GM15510 (cell line): Measurements from ENCODE around the gene SRSF10.

Experiments used
- POLR2A ChIP-seq: IDR thresholded peaks from 3 replicates; pipeline ENCODE4 v1.6.1; 2011; ENCODE audit warnings: borderline replicate concordance; ENCODE audit not compliant: insufficient read length; ENCODE audit errors: extremely low read depth

The SRSF10 gene

DNA sequence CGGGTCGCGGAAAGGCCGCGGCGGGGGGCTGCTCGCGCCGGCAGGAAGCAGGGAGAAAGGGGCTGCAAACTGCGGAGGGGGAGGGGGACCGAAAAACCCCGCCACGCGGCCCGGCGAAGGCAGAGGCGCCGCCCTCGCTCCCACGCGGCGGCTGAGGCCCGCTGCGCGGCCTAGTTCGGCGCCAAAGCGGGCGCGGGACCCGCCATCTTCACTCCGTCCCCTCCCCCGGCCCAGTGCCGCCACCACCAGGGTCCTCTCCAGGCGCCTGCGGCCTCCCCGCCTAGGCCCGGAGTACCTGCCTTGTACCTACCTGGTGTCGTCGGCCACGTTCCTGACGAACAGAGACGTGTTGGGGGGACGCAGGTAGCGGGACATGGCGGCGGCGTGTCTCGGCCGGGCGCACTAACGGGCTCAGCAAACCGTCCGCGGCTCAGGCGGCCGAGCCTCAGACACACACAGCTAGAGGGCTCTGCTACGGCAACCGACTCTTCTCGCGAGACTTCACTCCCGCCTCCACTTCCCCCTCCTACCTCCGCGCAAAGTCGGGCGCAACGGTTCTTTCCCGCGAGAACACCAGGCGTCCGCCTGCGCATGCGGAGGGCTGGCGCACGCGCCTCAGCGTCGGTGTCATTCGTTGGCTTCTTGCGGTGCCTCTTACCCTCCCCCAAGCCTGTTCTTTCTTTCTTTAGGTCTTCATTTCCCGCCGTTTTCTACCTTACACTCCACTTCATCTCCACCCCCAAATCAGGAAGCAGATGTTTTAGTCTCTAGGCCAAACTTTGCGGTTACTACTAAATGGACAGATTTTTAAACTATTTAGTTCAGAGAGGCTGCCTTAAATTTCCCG, at the start of gene SRSF10:
SRSF10 (minus strand) TSS at position 447 of the 847 bp plus-strand sequence; CDS start at position 375, 72 bp downstream.
- peak; percentile 99 for TF ChIP-seq POLR2A

- no peak for TF ChIP-seq POLR2A
Measured at GRCh38 chr1:24027838-24028468, 47.8 kb upstream of the SRSF10 start.

GRCh38 chr1:24022581-24023361, 42.6 kb upstream of the SRSF10 start:
- TF ChIP-seq POLR2A = no peak

- TF ChIP-seq POLR2A = no peak
Measured at GRCh38 chr1:24021403-24022266, 41.5 kb upstream of the SRSF10 start.

- TF ChIP-seq POLR2A = no peak
Measured at GRCh38 chr1:24020470-24020869, 40.3 kb upstream of the SRSF10 start.

- no peak for TF ChIP-seq POLR2A
Measured at GRCh38 chr1:24020025-24020424, 39.9 kb upstream of the SRSF10 start.

GRCh38 chr1:24018611-24019580, 38.8 kb upstream of the SRSF10 start:
- no peak for TF ChIP-seq POLR2A

DNA sequence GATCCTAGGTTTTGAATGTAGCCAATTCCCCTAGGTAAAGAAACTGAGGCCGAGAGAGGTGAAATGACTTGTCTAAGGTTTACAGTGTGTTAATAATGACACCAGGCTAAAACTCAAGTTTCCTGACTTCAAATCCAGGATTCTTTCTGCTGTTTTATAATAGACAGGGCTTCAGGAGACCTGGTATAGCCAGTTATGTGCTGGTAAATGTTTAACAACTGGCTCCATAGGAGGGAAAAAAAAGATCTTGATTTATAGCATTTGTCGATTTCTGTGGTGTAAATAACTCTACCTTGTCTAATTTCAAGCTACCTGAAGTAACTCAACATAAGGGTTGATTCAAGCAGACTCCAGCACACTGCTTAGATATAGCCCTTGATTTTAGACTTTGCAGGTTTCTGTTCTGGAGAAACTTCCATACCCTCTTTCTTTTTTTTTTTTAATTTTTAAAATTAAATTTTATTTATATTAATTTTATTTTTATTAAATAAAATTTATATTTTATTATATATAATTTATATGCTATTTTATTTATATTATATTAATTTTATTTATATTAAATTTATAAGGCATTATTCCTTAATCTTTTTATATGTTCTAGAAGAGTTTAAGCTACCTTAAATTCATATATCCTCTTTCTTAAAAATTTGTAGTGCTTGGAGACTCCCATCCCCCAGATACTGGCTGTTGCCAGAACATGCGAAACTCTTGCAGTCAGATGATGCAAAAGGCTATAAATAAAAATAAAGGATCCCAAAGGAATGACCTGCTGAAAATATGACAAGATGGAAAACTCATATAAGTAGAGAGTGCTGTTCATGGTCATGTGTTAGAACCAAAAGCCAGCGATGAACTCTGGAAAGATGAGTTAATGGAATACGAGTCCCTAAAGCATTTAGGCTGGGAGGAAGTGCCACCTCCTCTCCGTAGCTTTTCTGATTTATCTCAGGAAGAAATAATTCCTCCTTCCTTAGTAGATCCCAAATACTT, 35.4 kb upstream of the SRSF10 start:
- TF ChIP-seq POLR2A = no peak

DNA sequence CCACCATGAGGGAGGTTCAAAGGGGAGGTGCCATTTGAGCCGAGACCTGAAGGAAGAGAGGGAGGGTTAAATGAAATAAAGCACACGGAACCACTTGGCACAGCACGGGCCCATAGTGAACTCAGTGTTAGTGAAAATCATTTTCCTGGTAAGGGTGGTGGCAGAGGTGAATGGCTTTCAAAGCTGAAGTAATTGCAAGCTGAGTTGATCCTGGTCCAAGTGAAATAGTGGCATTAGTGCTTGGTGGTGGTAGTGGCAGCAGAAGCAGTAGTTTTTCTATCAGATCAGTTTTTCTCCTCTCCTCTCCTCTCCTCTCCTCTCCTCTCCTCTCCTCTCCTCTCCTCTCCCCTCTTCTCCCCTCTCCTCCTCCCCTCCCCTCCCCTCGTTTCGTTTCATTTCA, 30.5 kb upstream of the SRSF10 start:
- TF ChIP-seq POLR2A = no peak

GRCh38 chr1:24009406-24009805, 29.3 kb upstream of the SRSF10 start:
- TF ChIP-seq POLR2A = no peak

DNA sequence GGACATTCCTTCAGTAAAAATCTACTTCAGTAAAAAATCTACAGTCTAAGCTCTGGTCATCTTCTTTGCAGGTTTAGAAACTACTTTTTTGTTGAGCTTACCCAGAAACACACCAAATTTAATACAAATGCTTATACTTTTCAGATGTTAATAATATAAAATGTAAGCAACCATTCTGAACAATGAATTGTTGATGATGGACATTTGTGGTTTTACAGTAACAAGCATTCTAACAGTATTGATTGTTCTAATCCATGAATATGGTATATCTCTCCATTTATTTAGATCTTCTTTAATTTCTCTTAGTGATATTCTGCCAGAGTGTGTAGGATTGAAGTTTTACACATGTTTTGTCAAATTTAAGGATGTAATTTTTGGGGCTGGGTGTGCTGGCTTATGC, 27.0 kb upstream of the SRSF10 start:
- no peak for TF ChIP-seq POLR2A

GRCh38 chr1:24005163-24005562, 25.0 kb upstream of the SRSF10 start:
- TF ChIP-seq POLR2A = no peak
